B cell (primary cell): ENCODE data around the gene FMNL3. TPM values are rescaled to one million over a fixed set of nuclear protein-coding genes. Genes with fewer than 3 reads are reported as not detected.
A peak's percentile ranks its signal among the peaks of the same experiment; 100 is the strongest.

Source experiments
- ATAC-seq: fragments of 200-7000 bp; cut with Tn5 transposase; one replicate; pipeline ENCODE4 v1.10.0; 2021; ENCODE audit warnings: low read depth, mild to moderate bottlenecking, moderate number of reproducible peaks, moderate library complexity
- CTCF ChIA-PET: fragments of 350-600 bp; sonication (Branson Sonifier 250); formaldehyde crosslinking; loops from one replicate; lab custom pipeline; 2021; ENCODE audit warnings: antibody characterized with exemption, inconsistent platforms; lab: Charles Lee
- POLR2A ChIA-PET: fragments of 350-600 bp; sonication (Branson Sonifier 250); formaldehyde crosslinking; loops from one replicate; lab custom pipeline; 2021; ENCODE audit warnings: antibody characterized with exemption; lab: Charles Lee
- DNase-seq: peaks from one replicate; pipeline ENCODE4 v3.0.0; 2013
- H2AFZ ChIP-seq: 2 replicates; pipeline ENCODE4 v1.6.1; 2012; ENCODE audit warnings: mild to moderate bottlenecking, low read depth, low read length; ENCODE audit not compliant: insufficient read depth, poor library complexity, severe bottlenecking
- H3K27ac ChIP-seq, 2 donors: 1 replicate in 1 of 2; 2 replicates in 1 of 2; pipeline ENCODE4 v1.5.1; 2012 to 2013; ENCODE audit warnings: low read length in 2 of 2, mild to moderate bottlenecking in 2 of 2, moderate library complexity in 1 of 2
- H3K27me3 ChIP-seq, 4 experiments: fragments of 200-600 bp in 1 of 4; sonication (generic) in 1 of 4; replicated peaks in 1 of 4; 1 replicate in 2 of 4; 2 replicates in 2 of 4; pipeline versions ENCODE4 v1.6.1 to v1.7.0; 2013 to 2016; ENCODE audit warnings: low read length in 3 of 4, mild to moderate bottlenecking in 2 of 4, mixed read lengths in 1 of 4, moderate library complexity in 1 of 4; ENCODE audit not compliant: insufficient read depth in 4 of 4, control insufficient read depth in 3 of 4; ENCODE audit errors: control extremely low read depth in 1 of 4
- H3K36me3 ChIP-seq, 2 experiments: replicated peaks in 1 of 2; 1 replicate in 1 of 2; 2 replicates in 1 of 2; pipeline versions ENCODE4 v1.6.1 to v1.7.1; 2013; ENCODE audit warnings: low read length in 1 of 2; ENCODE audit not compliant: insufficient read depth in 2 of 2, control insufficient read depth in 1 of 2; ENCODE audit errors: control extremely low read depth in 1 of 2, extremely low read depth in 1 of 2
- H3K4me1 ChIP-seq, 2 donors: fragments of 200-600 bp in 1 of 2; sonication (generic) in 1 of 2; 1 replicate in 1 of 2; 2 replicates in 1 of 2; pipeline versions ENCODE4 v1.5.1 to v1.6.1; 2013 to 2017; ENCODE audit warnings: low read length in 2 of 2; ENCODE audit not compliant: control insufficient read depth in 2 of 2, insufficient read depth in 2 of 2
- H3K4me2 ChIP-seq: replicated peaks from 2 replicates; pipeline ENCODE3; 2012; ENCODE audit warnings: mild to moderate bottlenecking, low read depth, low read length; ENCODE audit not compliant: poor library complexity, severe bottlenecking
- H3K4me3 ChIP-seq, 5 experiments: fragments of 200-600 bp in 1 of 5; sonication (generic) in 1 of 5; 1 replicate in 3 of 5; 2 replicates in 2 of 5; pipeline versions ENCODE4 v1.5.1 to v1.7.0; 2011 to 2016; ENCODE audit warnings: low read length in 4 of 5, mild to moderate bottlenecking in 4 of 5, low read depth in 2 of 5, control low read depth in 1 of 5, moderate library complexity in 1 of 5; ENCODE audit not compliant: insufficient read depth in 1 of 5; ENCODE audit errors: control extremely low read depth in 1 of 5, extremely low read depth in 1 of 5
- H3K79me2 ChIP-seq: fragments of 200-600 bp; sonication (generic); one replicate; pipeline ENCODE4 v1.6.0; 2016; ENCODE audit warnings: low read length; ENCODE audit not compliant: control insufficient read depth, insufficient read depth
- H3K9ac ChIP-seq: fragments of 200-600 bp; sonication (generic); 2 replicates; pipeline ENCODE4 v1.6.1; 2017; ENCODE audit warnings: mild to moderate bottlenecking, low read length, moderate library complexity
- H3K9me3 ChIP-seq, 3 donors: one replicate each; pipeline versions ENCODE4 v1.6.1 to v1.7.1; 2013; ENCODE audit warnings: low read length in 2 of 3; ENCODE audit not compliant: control insufficient read depth in 2 of 3, insufficient read depth in 1 of 3; ENCODE audit errors: control extremely low read depth in 1 of 3
- H4K20me1 ChIP-seq: 2 replicates; pipeline ENCODE4 v1.6.0; 2012; ENCODE audit warnings: mild to moderate bottlenecking, low read length; ENCODE audit not compliant: insufficient read depth, control insufficient read depth, poor library complexity, severe bottlenecking
- H3K27ac Mint-ChIP-seq: one replicate; pipeline ENCODE4 v1.8.0; 2021; ENCODE audit warnings: mixed read lengths
- H3K27me3 Mint-ChIP-seq: one replicate; pipeline ENCODE4 v1.8.0; 2021; ENCODE audit warnings: mixed read lengths
- H3K4me1 Mint-ChIP-seq: one replicate; pipeline ENCODE4 v1.8.0; 2021; ENCODE audit warnings: mixed read lengths
- H3K4me3 Mint-ChIP-seq: one replicate; pipeline ENCODE4 v1.8.0; 2021; ENCODE audit warnings: mixed read lengths
- H3K9me3 Mint-ChIP-seq: one replicate; pipeline ENCODE4 v1.8.0; 2022; ENCODE audit warnings: mixed read lengths; ENCODE audit not compliant: insufficient read depth
- EZH2 ChIP-seq: IDR thresholded peaks from 2 replicates; pipeline ENCODE4 v1.6.1; 2012; ENCODE audit warnings: borderline replicate concordance, low read depth, mild to moderate bottlenecking, moderate library complexity, low read length; ENCODE audit not compliant: insufficient read depth, poor library complexity, severe bottlenecking
- WGBS: methylation state at CpG from one replicate; pipeline ENCODE4 v1.1.5; 2013; ENCODE audit warnings: missing lambda C conversion rate; ENCODE audit not compliant: insufficient coverage; 5-methylcytosine and 5-hydroxymethylcytosine counted together
- intact Hi-C: fragments of 100-400 bp; cut with micrococcal nuclease; formaldehyde crosslinking; loops from one replicate; pipeline ENCODE4 v1.10.0; 2022
- polyA plus RNA-seq: library from polyadenylated mRNA; depleted of rRNA; stranded (reverse); fragments of >200 nt; gene quantifications from 2 replicates; pipeline ENCODE4 v1.2.3, GENCODE V29; 2012
- total RNA-seq, 2 donors: library from RNA; stranded (reverse); fragments of 120-200 nt in 1 of 2; gene quantifications; 1 replicate in 1 of 2; 2 replicates in 1 of 2; pipeline versions ENCODE4 v1.2.3 to v1.2.4, GENCODE V29; 2013 to 2022
- TF ChIP-seq, protein P1 (sequence below): fragments of 200-600 bp; IDR thresholded peaks from one replicate; pipeline ENCODE4 v1.8.0; 2022; ENCODE audit warnings: antibody characterized with exemption, mild to moderate bottlenecking

The FMNL3 gene
- total and polyA plus RNA-seq, 2 donors (not counting 1 experiment from before 2014, with no cell fraction given), result 19.3 to 69.9 TPM

DNA sequence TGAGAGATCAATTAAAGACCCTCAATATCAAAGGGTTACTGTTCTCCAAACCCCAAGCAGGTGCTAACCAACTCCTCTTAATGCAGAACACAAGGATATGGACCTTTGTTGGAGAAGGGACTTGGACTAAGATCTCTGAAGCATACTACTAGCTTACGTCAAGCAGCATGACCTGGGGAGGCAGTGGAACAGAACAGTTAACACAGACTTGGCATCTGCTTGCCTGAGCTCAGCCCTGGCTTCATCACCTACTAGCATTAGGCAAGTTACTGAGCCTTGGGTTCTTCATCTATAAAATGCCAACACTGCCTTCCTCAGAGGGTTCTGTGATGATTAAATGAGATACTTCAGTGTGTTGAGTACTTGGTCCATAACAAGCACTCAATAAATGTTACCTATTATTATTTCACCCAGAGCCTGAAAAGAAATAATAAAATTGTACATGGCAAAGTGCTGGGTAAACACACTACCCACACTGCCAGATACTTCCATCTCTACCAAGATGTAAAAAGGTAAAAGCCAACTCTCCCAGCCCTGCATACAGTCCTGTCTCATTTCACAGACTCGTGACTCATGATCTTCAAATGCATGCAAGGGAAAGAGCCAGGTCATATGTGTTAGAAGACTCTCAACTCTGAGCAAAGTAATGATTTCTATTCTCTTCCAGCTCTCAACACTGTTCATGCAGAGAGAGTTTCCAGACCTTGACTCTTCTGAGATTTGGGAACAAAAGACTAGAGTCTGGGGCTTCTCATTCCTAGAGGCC lies 39.7 kb downstream of the FMNL3 start:
- no peak overlapping the region for H3K9ac ChIP-seq
- H4K20me1 ChIP-seq, result no peaks in the 10 kb centered on the region
- H3K27ac ChIP-seq, result peak overlapping the region; percentile 92 to 95
- no peaks in the 10 kb centered on the region for H3K9me3 ChIP-seq
- no peak overlapping the region for H2AFZ ChIP-seq
- intact Hi-C loops, result no loop called here
- ChIA-PET POLR2A (interaction anchor here (1.0 to 2.1 kb wide), 4 partner anchors 16 to 38 kb away, joined by 4 to 8 read pairs (median 6); no protein-coding TSS in a partner anchor), CTCF (interaction anchor here (0.9 to 12.1 kb wide), 6 partner anchors 11 to 41 kb away, joined by 3 to 164 read pairs (median 4); no protein-coding TSS in a partner anchor)
- Mint-ChIP-seq H3K9me3 (no peaks in the 10 kb centered on the region), H3K27ac (peak overlapping the region; percentile 86), H3K4me1 (peaks cover 96% of the 10 kb centered on the region), H3K27me3 (no peaks in the 10 kb centered on the region), H3K4me3 (peak overlapping the region; percentile 65)
- H3K4me3 ChIP-seq, result no peak overlapping the region
- H3K27me3 ChIP-seq, result no peaks in the 10 kb centered on the region
- ATAC-seq, result peak; percentile 11
- H3K79me2 ChIP-seq, result peaks cover 87% of the 10 kb centered on the region
- no peak for TF ChIP-seq EZH2
- peak; percentile 49 for DNase-seq
- H3K4me2 ChIP-seq, result peak overlapping the region; percentile 26
- no CpG with 5 or more reads among the region's 2 CpGs for WGBS
- H3K4me1 ChIP-seq, result peaks cover 99 to 100% of the 10 kb centered on the region in 2 donors
- peaks cover 0 to 8% of the 10 kb centered on the region in 2 experiments for H3K36me3 ChIP-seq

GRCh38 chr12:49666176-49666575 lies 41.0 kb downstream of the FMNL3 start:
- Mint-ChIP-seq H3K4me1 (peaks cover 96% of the 10 kb centered on the region), H3K9me3 (no peaks in the 10 kb centered on the region), H3K27me3 (no peaks in the 10 kb centered on the region), H3K4me3 (no peak overlapping the region), H3K27ac (peak overlapping the region; percentile 57)
- Histone ChIP-seq H3K27ac (peak overlapping the region in 1 of 2 donors; percentile 95), H3K27me3 (no peaks in the 10 kb centered on the region), H3K36me3 (peaks cover 0 to 8% of the 10 kb centered on the region in 2 experiments), H3K9ac (no peak overlapping the region), H2AFZ (no peak overlapping the region), H3K9me3 (no peaks in the 10 kb centered on the region), H3K79me2 (peaks cover 91% of the 10 kb centered on the region), H3K4me3 (no peak overlapping the region), H4K20me1 (no peaks in the 10 kb centered on the region), H3K4me2 (no peak overlapping the region), H3K4me1 (peaks cover 99 to 100% of the 10 kb centered on the region in 2 donors)
- ATAC-seq (no peak), DNase-seq (no peak)
- TF ChIP-seq EZH2, result no peak
- TF ChIP-seq, protein P1, sequence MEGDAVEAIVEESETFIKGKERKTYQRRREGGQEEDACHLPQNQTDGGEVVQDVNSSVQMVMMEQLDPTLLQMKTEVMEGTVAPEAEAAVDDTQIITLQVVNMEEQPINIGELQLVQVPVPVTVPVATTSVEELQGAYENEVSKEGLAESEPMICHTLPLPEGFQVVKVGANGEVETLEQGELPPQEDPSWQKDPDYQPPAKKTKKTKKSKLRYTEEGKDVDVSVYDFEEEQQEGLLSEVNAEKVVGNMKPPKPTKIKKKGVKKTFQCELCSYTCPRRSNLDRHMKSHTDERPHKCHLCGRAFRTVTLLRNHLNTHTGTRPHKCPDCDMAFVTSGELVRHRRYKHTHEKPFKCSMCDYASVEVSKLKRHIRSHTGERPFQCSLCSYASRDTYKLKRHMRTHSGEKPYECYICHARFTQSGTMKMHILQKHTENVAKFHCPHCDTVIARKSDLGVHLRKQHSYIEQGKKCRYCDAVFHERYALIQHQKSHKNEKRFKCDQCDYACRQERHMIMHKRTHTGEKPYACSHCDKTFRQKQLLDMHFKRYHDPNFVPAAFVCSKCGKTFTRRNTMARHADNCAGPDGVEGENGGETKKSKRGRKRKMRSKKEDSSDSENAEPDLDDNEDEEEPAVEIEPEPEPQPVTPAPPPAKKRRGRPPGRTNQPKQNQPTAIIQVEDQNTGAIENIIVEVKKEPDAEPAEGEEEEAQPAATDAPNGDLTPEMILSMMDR, result no peak
- ChIA-PET CTCF (interaction anchor here (7.0 to 12.1 kb wide), 2 partner anchors 21 to 40 kb away, joined by 89 to 164 read pairs; partner anchors contain the start of gene FMNL3), POLR2A (no interaction called here)
- 100% methylated on average over 1 of the region's 4 CpGs for WGBS
- intact Hi-C loops, result no loop called here
